HS-5 (cell line): Measurements from ENCODE around the gene MTHFR.

Experiments used
- DNase-seq: peaks from one replicate; pipeline ENCODE4 v3.0.0-alpha.2; 2012; ENCODE audit warnings: low read depth

MTHFR gene

DNA sequence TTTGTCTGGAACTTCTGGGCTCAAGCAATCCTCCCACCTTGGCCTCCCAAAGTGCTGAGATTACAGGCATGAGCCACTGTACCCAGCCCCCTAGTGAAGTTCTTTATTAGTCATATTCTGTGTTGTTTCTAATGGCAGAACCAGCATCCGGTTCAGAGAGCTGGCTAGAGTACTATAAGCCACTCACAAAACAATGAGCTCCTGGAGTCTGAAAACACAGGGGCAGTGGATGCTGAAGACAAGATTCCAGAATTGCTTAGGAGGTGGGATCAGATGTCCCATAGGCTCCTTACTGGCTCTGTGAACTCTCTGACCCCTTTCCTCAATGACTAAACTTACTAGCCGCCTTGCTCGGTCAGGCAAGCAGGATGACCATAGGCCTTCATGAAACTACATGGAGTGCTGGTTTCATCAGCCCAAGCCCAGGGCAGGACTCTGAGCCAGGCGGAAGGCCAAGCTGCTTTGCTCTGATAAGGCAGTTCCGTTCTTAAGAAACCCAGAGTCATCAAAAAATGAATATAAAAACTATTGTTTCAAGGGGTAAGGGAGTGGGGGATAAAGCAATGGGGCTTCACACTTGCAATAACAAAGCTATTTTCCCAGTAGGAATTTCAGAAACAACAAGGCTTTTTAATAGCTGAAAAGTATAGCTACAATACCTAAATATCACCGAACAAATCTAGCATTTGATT is 8.1 kb downstream of the MTHFR start:
- no peak for DNase-seq

DNA sequence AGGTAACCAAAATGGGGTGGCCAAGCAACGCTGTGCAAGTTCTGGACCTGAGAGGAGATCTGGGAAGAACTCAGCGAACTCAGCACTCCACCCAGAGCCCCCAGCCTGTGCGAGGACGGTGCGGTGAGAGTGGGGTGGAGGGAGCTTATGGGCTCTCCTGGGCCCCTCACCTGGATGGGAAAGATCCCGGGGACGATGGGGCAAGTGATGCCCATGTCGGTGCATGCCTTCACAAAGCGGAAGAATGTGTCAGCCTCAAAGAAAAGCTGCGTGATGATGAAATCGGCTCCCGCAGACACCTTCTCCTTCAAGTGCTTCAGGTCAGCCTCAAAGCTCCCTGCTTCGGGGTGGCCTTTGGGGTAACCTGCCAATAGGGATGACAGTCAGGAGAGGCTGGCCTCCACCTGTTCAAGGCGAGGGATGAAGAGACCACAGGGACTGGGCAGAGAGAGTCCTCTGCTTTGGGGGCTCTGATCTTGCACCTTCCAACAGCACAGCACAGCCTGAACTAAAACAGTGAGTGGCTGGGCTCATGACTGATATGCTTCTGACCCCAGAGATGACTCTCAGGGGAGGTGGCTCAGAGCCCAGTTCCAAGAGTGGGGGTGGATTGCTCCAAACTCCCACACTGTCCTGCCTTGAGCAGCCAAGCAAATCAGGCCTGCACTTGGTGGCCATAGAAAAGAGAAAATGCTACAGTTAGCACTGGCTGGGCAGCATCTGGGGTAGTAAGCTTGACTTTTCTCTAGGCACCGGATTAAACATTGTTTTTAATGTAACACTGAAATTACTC is 9.5 kb downstream of the MTHFR start:
- no peak for DNase-seq

DNA sequence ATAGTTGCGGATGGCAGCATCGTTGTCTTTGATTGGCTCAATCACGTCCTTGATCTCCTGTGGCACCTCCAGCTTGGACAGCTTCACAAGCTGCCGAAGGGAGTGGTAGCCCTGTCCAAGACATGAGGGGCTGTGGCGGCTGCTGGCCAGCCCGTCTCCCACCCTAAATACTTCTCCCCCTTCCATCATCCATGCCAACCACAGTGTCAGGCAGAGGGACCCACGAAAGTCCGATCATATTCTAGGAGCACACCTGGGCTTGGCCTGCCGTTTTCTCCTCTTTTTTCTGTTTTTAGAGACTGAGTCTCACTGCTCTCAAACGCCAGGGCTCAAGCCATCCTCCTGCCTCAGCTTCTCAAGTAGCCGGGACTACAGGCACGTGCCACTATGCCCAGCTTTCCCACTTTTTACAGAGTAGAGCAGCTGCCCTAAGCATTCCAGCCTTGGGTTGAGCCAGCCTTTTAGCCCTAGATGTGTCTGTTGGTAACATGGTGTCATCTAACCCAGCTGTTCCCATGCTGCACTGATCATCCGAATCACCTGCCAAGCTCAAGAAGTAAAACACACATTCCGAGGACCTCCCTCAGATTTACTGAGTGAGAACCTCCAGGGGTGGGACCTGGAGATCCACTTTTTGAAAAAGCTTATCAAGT is 10.4 kb downstream of the MTHFR start:
- DNase-seq, result no peak

DNA sequence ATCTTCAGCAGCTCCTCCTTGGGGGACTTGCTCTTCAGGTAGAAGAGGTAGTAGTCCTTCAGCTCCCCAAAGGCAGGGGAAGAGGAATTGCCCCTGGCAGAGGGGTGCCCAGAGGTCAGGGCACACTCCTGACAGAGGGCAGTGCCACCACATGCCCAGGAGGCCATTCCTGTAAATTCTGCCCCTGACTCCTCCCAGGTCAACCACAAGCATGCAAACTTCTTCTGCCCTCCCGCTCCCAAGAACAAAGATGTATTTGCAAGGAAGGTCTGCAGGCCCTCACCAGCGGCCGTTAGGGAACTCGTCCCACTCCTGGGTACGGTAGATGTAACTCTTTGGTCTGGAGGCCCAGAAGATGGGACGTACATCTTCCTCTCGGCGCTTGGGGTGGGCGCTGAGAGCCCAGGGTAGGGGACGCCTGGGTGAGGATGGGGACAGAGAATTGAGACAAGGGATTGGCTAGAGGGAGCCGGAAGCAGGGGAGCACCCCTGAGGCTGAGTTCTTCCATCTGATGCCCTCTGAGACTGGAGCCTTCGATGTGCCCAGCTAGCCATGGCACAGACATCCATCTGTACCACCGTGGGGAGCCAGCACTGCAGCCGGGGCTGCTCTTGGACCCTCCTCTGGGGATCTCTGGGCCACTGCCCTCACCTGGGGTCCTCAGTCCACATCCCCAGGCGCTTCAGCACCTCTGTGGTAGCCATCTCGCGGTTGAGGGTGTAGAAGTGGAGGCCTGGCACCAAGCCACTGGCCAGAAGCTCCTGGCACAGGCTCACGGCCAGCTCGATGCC is 11.1 kb downstream of the MTHFR start:
- DNase-seq, result no peak

DNA sequence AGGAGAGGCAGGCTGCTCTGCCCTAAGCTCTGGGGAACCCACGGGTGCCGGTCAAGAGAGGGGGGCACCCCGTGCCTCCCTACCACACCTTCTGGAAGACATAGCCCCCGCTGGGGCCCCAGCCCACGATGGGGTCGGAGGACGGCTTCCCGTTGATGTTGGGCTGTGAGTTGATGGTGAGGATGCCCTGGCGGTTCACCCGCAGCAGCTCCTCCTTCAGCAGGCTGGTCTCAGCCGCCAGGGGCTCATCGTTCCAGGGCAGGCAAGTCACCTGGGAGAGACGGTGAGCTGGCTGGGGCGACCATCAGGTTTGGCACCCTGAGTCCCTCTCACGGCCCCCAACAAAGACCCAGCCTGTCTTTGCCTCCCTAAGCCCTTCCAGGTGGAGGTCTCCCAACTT is 11.9 kb downstream of the MTHFR start:
- DNase-seq, result no peak

DNA sequence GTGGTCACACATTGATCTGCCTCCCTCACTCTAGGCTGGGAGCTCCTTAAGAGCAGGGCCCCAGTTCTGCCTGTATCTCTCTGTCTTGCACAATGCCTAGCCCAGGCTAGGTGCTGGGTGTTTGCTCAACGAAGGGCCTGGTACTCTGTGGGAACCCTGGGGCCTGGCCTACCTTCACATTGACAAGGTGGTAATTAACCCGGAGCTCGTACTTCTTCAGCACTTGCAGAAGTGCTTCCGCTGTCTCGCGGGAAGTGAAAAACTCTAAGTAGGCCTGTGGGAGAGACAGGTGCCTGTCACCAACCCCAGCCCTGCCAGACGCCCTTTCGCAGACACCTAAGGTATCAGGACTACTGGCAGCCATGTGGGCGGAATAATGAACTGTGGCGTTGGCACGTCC is 13.7 kb downstream of the MTHFR start:
- no peak for DNase-seq

DNA sequence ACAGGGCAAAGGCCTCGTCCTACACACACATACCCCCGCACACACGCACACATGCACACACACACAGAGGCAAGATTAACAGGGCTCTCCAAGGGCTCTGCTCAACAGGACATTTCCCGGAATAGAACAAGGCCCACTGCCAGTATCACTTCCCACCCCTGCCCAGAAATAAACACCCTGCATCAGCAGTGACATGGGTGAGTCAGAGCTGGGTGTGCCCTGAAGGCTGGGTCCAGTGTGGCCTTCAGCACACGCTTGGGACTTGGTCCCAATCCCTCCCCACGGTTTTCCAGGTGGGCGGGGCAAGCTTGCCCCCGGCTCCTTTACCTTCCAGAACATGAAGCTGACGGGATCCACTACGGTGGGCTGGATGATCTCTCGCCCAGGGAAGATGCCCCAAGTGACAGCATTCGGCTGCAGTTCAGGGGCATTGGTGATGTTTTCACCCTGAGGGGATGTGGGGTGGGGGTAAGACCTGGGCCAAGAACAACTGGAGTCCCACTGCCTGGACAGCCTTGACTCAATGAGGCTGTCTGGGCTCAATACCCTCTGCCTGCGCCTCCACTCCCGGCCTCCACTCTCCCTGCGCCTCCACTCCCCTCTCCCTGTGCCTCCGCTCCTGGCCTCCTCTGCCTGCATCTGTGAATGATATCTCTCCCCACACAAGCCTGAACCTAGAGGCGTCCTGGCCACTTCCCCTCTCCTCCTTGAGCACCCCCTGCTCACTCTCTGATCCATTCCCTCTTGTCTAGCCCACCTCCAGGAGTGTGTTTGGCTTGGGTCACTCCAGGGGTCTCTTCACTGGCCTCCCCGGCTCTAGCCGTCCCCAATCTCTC is 14.7 kb downstream of the MTHFR start:
- DNase-seq, result no peak

DNA sequence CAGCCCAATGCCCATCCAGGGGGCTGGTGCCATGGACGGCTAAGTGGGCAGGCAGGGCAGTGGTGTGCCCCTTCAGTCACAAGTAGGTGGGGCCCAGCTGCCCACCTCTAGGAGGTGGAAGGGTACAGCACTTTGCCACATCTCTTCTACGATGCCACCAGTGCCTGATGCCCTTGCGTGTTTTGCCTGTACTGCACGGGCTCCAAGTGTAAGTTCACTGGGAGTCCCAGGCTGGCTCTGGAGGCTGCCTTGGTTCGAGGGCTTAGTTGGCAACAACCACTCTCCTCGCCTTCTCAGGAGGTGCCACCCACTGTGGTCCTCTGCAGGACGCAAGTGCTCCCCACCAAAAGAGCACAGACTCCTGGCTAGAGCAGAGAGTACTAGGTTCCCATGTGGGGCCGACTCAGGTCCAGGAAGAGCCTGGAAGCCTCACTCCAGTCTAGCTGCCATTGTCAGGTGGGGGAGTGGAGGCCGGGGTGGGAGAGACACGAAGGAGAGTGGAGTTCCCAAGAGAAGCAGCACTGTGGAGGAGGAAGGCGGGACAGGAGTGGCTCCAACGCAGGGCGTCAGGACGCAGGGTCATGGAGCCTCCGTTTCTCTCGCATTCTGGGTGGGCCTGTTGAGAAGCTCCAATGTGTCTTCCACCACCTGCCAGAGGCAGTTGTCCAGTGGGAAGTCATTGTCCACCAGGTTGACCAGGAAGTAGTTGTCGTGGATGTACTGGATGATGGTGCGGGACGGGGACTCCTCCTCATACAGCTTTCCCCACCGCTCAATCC is 15.5 kb downstream of the MTHFR start:
- DNase-seq, result no peak

DNA sequence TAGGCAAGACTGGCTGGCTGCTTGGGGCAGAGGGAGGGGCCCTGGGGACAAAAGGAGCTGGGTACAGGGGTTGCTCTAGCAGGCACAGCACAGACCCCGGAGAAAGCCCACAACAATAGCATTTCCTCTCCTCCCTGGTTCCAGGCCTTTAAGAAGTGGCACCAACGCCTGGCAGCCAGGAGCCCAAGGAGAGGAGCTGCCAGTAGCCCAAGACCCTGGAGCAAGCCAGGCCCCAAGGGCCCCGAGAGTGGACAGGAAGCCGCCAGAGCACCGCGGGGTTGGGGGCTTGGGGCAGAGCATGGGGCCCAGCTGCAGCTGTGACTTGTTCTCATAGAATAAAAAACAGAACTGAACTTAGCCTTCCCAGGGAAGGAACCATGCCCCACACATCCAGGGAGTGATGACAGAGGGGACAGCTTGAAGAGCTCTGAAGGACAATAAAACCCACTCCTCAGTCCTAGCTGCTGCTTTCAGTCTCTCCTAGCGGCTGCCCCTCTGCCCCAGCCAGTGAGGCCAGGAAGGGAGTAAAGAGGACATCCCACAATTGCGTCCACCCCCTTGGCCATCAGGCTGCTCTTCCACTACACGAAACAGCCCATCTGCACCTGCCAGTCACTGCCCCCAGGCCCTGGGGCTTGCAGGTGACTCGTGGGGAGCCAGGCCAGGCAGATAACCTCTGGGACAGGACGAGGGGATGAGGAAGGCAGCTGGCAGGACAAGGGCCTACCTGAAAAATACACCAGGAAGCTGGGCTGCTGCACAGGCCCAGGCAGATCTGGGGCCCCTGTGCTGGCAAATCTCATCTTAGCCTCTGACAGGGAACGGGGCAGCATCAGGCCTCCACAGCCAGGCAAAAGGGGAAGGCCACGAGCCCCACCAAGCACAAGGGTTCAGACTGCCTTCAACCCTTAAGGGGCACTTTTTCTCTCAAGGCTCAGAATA is 16.4 kb downstream of the MTHFR start:
- DNase-seq, result no peak

DNA sequence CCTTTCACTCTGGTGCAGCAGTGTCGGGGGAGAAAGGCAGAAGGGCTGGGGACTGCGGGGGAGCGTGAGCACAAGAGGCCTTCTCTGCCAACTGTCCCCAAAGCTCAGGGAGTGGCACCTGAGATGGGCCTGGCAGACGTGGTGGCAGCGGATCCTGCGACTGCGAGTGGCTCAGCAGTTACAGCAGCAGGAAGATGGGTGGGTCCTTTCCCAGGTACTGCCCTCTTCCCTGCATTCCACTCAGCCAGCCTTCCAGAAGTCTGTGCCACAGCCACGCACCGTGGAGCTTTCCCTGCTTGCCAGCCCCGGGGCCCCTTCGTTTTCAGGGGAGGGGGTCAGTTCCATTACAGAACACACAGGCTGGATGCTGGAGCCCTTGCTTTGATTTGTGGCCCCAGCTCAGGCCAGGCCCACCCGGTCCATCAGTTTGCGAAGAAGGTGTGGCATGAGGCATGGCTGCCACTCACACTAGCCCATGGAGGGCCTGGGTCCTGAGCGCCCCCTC is 17.2 kb downstream of the MTHFR start:
- DNase-seq, result no peak

DNA sequence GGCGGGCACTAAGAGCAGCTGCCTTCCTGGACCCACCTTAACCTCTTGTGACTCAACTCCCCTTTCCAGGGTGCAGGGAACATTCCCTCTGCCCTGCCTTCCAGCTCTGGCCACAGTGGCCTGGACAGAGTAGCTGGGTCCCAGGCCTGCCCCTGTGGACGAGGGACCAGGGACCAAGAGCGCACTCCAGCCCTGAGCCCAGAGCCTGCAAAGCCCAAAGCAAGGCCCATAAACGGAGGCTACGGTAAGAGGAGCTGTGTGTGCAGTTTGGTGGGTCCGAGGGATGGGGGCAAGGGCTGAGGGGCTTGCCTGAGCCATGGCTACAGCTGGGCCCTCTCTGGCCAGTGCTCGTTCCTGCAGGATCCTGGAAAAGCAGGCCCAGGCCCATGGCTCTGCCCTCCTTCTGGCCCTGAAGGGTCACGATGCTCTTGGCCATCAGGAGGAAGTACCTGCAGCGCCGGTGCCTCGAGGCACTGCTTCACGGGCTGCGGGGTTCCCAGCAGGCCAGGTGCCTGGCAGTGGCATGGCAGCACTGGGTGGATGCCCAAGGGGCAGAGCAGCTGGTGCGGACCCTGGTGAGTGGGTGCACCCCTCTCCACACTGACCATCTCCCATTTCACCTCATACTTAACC is 17.8 kb downstream of the MTHFR start:
- DNase-seq, result no peak

DNA sequence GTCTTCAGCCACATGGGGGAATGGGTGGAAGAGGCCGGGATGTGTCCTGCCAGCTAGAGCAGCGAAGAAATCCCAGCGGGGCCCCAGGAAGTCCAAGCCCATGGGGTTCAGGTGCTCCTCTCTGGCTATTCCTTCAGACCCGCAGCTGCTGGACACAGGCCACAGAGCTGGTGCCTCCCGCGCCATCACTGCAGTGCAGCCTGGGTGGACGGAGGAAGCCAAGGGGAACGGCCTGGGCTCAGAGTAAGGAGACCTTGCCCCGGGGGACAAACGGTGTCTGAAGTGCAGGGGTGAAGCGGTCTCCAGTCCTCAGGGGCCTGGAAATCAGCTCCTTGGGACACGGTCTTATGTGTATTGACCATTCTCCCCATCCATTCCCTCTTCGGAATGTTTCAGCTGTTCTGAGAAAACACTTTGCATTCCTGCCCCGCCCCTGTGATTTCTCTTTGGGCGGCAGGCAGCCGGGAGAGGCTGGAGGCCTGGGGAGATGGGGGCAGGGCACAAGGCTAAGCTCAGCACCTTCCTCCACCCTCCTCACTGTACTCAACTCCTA is 18.4 kb downstream of the MTHFR start:
- DNase-seq, result no peak

DNA sequence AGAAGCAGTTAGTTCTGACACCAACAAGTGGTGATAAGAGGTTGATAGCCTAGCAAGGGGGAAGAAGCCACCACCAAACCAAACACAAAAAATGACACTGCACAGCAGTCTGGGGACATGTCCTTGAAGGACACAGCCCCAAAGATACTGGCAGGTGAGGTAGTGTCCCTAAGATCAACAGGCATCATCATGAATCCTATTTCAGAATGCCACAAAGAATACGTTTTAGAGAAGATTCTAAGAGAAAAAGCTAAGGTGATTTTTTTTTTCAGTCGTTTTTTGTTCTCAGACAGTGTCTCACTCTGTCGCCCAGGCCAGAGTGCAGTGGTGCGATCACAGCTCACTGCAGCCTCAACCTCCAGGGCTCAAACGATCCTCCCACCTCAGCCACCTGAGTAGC is 19.6 kb downstream of the MTHFR start:
- DNase-seq, result no peak

DNA sequence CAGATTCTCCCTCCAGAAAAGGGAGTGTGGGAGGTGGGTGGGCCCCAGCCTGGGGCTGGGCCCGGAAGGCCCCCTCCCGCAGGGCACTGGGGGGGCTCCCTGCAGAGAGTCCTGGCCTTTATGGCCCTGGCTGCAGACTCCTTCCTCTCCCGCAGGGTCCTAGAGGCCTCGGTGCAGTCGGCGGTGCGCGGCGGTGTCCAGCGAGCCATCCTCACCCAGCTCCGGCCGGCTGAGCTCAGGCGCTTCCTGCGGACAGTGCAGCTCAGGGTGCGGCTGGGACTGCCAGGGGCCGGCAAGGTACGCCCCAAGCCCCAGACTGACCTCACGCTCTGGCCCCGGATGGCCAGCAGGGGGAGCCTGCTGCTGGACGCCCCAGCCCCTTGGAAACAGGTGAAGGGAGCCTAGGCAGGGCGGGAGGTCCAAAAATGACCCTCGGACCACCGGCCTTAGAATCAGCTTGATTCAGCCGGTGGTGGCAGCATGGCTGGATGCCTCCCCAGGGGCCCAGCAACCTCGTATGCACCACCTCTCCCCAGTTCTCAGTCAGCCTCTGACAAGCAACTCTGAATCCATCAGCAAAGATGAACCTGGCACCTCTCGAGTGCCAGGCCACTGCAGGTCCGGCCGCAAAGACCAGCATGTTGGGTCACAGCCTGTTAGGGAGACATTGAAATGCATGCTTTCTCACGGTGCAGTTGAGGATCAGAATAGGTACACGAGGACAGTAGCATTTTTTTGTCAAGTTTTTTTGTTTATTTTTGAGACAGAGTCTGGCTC is 20.6 kb downstream of the MTHFR start:
- DNase-seq, result no peak

DNA sequence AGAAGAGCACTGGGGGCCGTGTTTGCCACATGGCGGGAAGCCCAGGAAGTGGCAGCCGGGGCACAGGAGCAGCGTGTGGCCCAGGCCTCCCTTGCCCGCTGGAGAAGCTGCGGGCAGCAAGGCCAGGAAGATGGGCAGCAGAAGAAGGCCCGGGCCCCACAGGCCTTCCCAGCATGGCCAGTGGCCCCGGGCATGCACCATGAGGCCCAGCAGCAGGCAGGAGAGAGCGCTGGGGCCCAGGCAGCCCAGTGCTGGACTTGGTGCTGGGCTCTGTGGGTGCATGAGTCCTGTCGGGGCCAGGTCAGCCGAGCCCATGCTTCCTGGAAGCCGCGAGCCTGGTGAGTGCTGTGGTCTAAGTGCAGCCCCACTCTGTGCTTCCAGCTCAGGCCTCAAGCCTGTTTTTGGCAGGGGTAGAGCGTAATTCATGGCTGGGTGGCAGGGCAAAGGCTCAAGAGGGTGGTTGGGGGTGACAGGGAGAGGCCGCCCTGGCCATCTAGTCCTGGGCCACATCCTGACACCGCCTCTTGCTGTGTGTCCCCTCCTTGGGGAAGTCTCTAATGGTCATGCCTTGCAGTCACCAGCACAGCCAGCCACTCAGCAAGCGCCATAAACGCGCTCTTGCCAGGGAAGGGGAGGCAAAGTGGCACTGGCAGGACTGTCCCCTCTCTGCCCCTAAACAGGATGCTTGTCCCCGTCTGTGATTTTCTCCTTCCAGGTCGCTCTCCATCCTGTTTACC is 21.3 kb downstream of the MTHFR start:
- no peak for DNase-seq

DNA sequence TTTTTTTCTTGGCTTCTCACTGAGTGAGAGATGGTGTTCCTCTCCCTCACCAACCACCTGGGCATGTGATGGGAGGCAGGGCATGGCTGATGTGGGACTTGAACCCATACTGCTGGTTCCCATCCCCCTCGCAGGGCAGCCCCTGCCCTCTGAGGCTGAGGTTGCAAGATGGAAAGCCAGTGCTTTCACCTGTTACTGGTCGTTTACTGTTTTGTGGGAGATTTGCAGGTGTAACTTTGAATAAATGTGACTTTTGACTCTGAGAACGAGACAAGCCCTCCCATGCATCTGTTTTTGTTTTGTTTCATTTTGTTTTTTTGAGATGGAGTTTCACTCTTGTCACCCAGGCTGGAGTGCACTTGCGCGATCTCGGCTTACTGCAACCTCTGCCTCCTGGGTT is 22.2 kb downstream of the MTHFR start:
- no peak for DNase-seq

DNA sequence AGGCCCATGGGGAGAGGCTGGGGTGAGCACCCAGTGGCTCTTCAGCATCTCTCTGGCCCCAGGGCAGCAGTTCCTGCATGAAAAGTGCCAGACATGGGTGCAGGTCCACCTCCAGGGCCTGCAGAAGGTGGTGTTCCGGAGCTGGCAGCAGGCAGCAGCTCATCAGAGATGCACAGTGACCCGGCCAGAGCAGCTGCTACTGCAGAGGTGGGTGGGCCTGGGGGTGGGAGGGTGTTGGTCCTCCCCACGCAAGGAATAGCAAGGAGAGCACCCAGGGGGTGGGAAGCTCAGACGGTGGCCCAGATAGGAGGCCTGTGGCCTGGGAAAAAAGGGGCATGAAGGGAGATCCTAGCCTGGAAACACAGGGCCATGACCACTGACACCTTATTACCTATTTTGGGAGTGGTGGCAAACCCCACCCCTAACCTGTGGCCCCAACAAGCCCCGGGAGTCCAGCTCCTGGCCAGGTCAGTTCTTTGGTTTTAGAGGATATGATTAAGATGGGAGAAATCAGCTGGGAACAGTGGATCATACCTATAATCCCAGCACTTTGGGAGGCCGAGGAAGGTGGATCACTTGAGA is 23.5 kb downstream of the MTHFR start:
- no peak for DNase-seq
